ENCODE data around the gene PTP4A2. TPM values are rescaled to one million over a fixed set of nuclear protein-coding genes. Genes with fewer than 3 reads are reported as not detected.

The PTP4A2 gene
- total and polyA plus RNA-seq, 10 of the 15 experiments (the other 5 are each of a cell fraction or from before 2014, with no cell fraction given) = 180 to 909 (median 375) TPM

- TF ChIP-seq SKIL (IDR thresholded peaks at IDR 0.05; ENCODE audit: low read depth, poor library complexity, severe bottlenecking) = no peak
- 0 out of 2 replicates have a peak, but pooled peaks have one; percentile 62 for TF ChIP-seq PAX8 (IDR thresholded peaks at IDR 0.05)
- TF ChIP-seq DPF2 (IDR thresholded peaks at IDR 0.05) = 0 out of 2 replicates have a peak, but pooled peaks have one; percentile 15
- no peak for TF ChIP-seq MLLT1 (IDR thresholded peaks at IDR 0.05)
- TF ChIP-seq BCL11A (IDR thresholded peaks at IDR 0.05; ENCODE audit: low read depth, low read length) = no peak
- TF ChIP-seq ZNF384 (IDR thresholded peaks at IDR 0.05; ENCODE audit: borderline replicate concordance, low read depth, low read length) = no peak
Observed at GRCh38 chr1:31931593-31932225, 6.5 kb downstream of the PTP4A2 start (continued).

Data from GM12878 (cell line).